ENCODE data around the gene RAD51. TPM values are rescaled to one million over a fixed set of nuclear protein-coding genes. Genes with fewer than 3 reads are reported as not detected.

The RAD51 gene
- total RNA-seq, 4 donors from 2014 or later, result 0.51 to 7.7 (median 1.3) TPM; not detected in 1

- no peak for DNase-seq
- intact Hi-C loops (cut with DNase I; ENCODE audit: low total_unique reads), result no loop called here
- TF ChIP-seq POLR2A (IDR thresholded peaks at IDR 0.05) (no peak), CTCF (IDR thresholded peaks at IDR 0.05) (no peak)
Observed at GRCh38 chr15:40691737-40692136, 3.2 kb upstream of the RAD51 start.

GRCh38 chr15:40693904-40694687, 878 bp upstream of the RAD51 start:
- Histone ChIP-seq H3K27ac (peak overlapping the region; percentile 98 to 100), H3K9me3 (no peaks in the 10 kb centered on the region), H3K27me3 (no peaks in the 10 kb centered on the region), H3K4me1 (peaks cover 0 to 6% of the 10 kb centered on the region in 2 donors), H3K4me3 (peak overlapping the region; percentile 74 to 99), H3K36me3 (no peaks in the 10 kb centered on the region)
- DNase-seq, result no peak
- intact Hi-C loops (cut with DNase I; ENCODE audit: low total_unique reads), result no loop called here
- no peak for TF ChIP-seq POLR2A (IDR thresholded peaks at IDR 0.05)
- no peak for TF ChIP-seq CTCF (IDR thresholded peaks at IDR 0.05)

More at GRCh38 chr15:40691737-40692136, 3.2 kb upstream of the RAD51 start:
- H3K4me1 ChIP-seq, result peaks cover 0 to 6% of the 10 kb centered on the region in 2 donors
- no peak overlapping the region for H3K4me3 ChIP-seq
- no peaks in the 10 kb centered on the region for H3K36me3 ChIP-seq
- H3K9me3 ChIP-seq, result no peaks in the 10 kb centered on the region
- H3K27ac ChIP-seq, result no peak overlapping the region
- H3K27me3 ChIP-seq, result no peaks in the 10 kb centered on the region

GRCh38 chr15:40695469-40695890, 506 bp downstream of the RAD51 start:
- H3K4me1 ChIP-seq, result peaks cover 0 to 6% of the 10 kb centered on the region in 2 donors
- intact Hi-C loops (cut with DNase I; ENCODE audit: low total_unique reads), result no loop called here
- no peaks in the 10 kb centered on the region for H3K27me3 ChIP-seq
- TF ChIP-seq POLR2A (IDR thresholded peaks at IDR 0.05) (no peak), CTCF (IDR thresholded peaks at IDR 0.05) (no peak)
- DNase-seq, result no peak
- peak overlapping the region in 1 of 2 donors; percentile 98 for H3K27ac ChIP-seq
- H3K4me3 ChIP-seq, result peak overlapping the region; percentile 74 to 99
- H3K36me3 ChIP-seq, result no peaks in the 10 kb centered on the region
- no peaks in the 10 kb centered on the region for H3K9me3 ChIP-seq

GRCh38 chr15:40696228-40696627, 1.3 kb downstream of the RAD51 start:
- Histone ChIP-seq H3K9me3 (no peaks in the 10 kb centered on the region), H3K27me3 (no peaks in the 10 kb centered on the region), H3K27ac (no peak overlapping the region), H3K36me3 (no peaks in the 10 kb centered on the region), H3K4me1 (peaks cover 0 to 6% of the 10 kb centered on the region in 2 donors), H3K4me3 (no peak overlapping the region)
- TF ChIP-seq POLR2A (IDR thresholded peaks at IDR 0.05), result no peak
- no peak for TF ChIP-seq CTCF (IDR thresholded peaks at IDR 0.05)
- DNase-seq, result no peak
- intact Hi-C loops (cut with DNase I; ENCODE audit: low total_unique reads), result no loop called here

GRCh38 chr15:40697916-40698315, 2.9 kb downstream of the RAD51 start:
- H3K4me1 ChIP-seq, result peaks cover 0 to 6% of the 10 kb centered on the region in 2 donors
- DNase-seq, result no peak
- no peaks in the 10 kb centered on the region for H3K9me3 ChIP-seq
- no peaks in the 10 kb centered on the region for H3K27me3 ChIP-seq
- no peak overlapping the region for H3K27ac ChIP-seq
- no peak for TF ChIP-seq POLR2A (IDR thresholded peaks at IDR 0.05)
- TF ChIP-seq CTCF (IDR thresholded peaks at IDR 0.05), result no peak
- no peak overlapping the region for H3K4me3 ChIP-seq
- no peaks in the 10 kb centered on the region for H3K36me3 ChIP-seq
- intact Hi-C loops (cut with DNase I; ENCODE audit: low total_unique reads), result no loop called here
